IPS-20b (cell line): ENCODE data around the gene COMMD10.

Experiments used
- H3K27ac ChIP-seq: one replicate; pipeline ENCODE4 v1.5.1; 2013; ENCODE audit warnings: low read length
- H3K27me3 ChIP-seq: 2 replicates; pipeline ENCODE4 v1.6.1; 2013; ENCODE audit warnings: mild to moderate bottlenecking, low read length, inconsistent platforms; ENCODE audit not compliant: insufficient read depth
- H3K36me3 ChIP-seq: 2 replicates; pipeline ENCODE4 v1.6.1; 2013; ENCODE audit warnings: low read depth, mild to moderate bottlenecking, inconsistent platforms, low read length, moderate library complexity; ENCODE audit not compliant: insufficient read depth
- H3K4me1 ChIP-seq: 2 replicates; pipeline ENCODE4 v1.6.1; 2013; ENCODE audit warnings: mild to moderate bottlenecking, control low read depth, inconsistent platforms, low read length, moderate library complexity; ENCODE audit not compliant: insufficient read depth
- H3K4me3 ChIP-seq: 2 replicates; pipeline ENCODE4 v1.5.1; 2013; ENCODE audit warnings: mild to moderate bottlenecking, low read length, inconsistent platforms
- H3K9ac ChIP-seq: 2 replicates; pipeline ENCODE4 v1.6.1; 2013; ENCODE audit warnings: low read depth, mild to moderate bottlenecking, inconsistent platforms, low read length, moderate library complexity
- H3K9me3 ChIP-seq: 2 replicates; pipeline ENCODE4 v1.6.1; 2013; ENCODE audit warnings: mild to moderate bottlenecking, low read depth, low read length, inconsistent platforms; ENCODE audit not compliant: insufficient read depth

Gene COMMD10

GRCh38 chr5:116084871-116085715 is at the start of gene COMMD10:
Gene COMMD10 (plus strand): TSS chr5:116085025.
- no peaks in the 10 kb centered on the region for H3K9me3 ChIP-seq
- H3K4me1 ChIP-seq, result peaks cover 10% of the 10 kb centered on the region
- H3K9ac ChIP-seq, result peak within 1 kb of the TSS; percentile 90
- H3K4me3 ChIP-seq, result peak within 1 kb of the TSS; percentile 94
- H3K27ac ChIP-seq, result no peak within 1 kb of the TSS
- H3K27me3 ChIP-seq, result no peaks in the 10 kb centered on the region
- peaks cover 9% of the 10 kb centered on the region for H3K36me3 ChIP-seq

GRCh38 chr5:116035123-116035522 is 49.7 kb upstream of the COMMD10 start:
- 0 out of 2 replicates have a peak, but pooled peaks cover 4% of the 10 kb centered on the region for H3K4me1 ChIP-seq
- no peak overlapping the region for H3K27ac ChIP-seq
- H3K9ac ChIP-seq, result no peak overlapping the region
- H3K4me3 ChIP-seq, result no peak overlapping the region
- H3K27me3 ChIP-seq, result no peaks in the 10 kb centered on the region
- no peaks in the 10 kb centered on the region for H3K36me3 ChIP-seq
- no peaks in the 10 kb centered on the region for H3K9me3 ChIP-seq

- H3K9me3 ChIP-seq, result no peaks in the 10 kb centered on the region
- H3K27ac ChIP-seq, result no peak overlapping the region
- H3K27me3 ChIP-seq, result no peaks in the 10 kb centered on the region
- H3K36me3 ChIP-seq, result no peaks in the 10 kb centered on the region
- H3K4me3 ChIP-seq, result no peak overlapping the region
- no peak overlapping the region for H3K9ac ChIP-seq
- H3K4me1 ChIP-seq, result no peaks in the 10 kb centered on the region
These were observed 47.5 kb upstream of the COMMD10 start for GRCh38 chr5:116037236-116037822.

- H3K27ac ChIP-seq, result no peak overlapping the region
- no peak overlapping the region for H3K9ac ChIP-seq
These were observed 46.0 kb upstream of the COMMD10 start for GRCh38 chr5:116038817-116039216.

GRCh38 chr5:116042375-116042774 is 42.5 kb upstream of the COMMD10 start:
- H3K27ac ChIP-seq, result no peak overlapping the region
- no peaks in the 10 kb centered on the region for H3K27me3 ChIP-seq
- H3K36me3 ChIP-seq, result no peaks in the 10 kb centered on the region
- H3K9ac ChIP-seq, result no peak overlapping the region
- H3K4me1 ChIP-seq, result no peaks in the 10 kb centered on the region
- no peak overlapping the region for H3K4me3 ChIP-seq
- H3K9me3 ChIP-seq, result no peaks in the 10 kb centered on the region

More at GRCh38 chr5:116038817-116039216, 46.0 kb upstream of the COMMD10 start:
- H3K4me1 ChIP-seq, result no peaks in the 10 kb centered on the region
- H3K9me3 ChIP-seq, result no peaks in the 10 kb centered on the region
- no peak overlapping the region for H3K4me3 ChIP-seq
- no peaks in the 10 kb centered on the region for H3K36me3 ChIP-seq
- H3K27me3 ChIP-seq, result no peaks in the 10 kb centered on the region

DNA sequence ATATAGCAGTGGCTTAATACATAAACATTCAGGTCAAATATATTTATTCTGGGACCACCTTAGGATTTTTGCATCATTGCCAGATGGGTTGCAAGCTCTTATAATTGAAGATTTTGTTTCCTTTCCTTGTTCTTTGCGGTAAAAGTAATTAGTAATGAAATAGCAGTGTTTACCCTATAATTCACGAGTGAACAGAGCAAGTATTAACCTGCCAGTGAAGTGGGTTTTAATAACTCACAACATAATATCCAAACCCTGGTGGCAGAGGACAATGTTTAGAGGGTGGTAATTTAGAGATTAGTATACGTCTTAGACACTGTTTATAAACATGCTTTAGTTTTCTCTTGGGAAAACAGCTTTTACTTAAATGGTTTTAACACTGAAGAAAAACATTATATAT is 40.8 kb upstream of the COMMD10 start:
- Histone ChIP-seq H3K27me3 (no peaks in the 10 kb centered on the region), H3K27ac (no peak overlapping the region), H3K4me3 (no peak overlapping the region), H3K9ac (no peak overlapping the region), H3K4me1 (no peaks in the 10 kb centered on the region), H3K36me3 (no peaks in the 10 kb centered on the region), H3K9me3 (no peaks in the 10 kb centered on the region)

DNA sequence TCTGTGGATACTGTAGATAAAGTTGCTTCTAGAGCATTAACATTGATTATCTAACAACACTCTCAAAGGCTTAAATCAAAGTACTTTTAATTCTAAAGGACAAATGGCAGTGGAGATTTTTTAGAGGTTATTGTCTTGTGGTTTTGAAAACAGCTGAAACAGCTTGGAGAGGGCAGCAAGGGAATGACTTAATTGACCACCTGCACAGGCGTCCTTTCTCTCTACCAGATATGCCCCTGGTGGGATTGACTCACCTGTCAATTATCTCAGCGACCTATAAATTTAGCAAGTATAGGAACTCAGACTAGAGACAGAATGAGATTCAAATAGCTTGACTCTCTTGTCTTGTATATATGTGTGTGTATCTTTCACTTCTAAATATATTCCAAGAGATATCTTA is 39.0 kb upstream of the COMMD10 start:
- Histone ChIP-seq H3K4me3 (no peak overlapping the region), H3K4me1 (no peaks in the 10 kb centered on the region), H3K9ac (no peak overlapping the region), H3K36me3 (no peaks in the 10 kb centered on the region), H3K27me3 (no peaks in the 10 kb centered on the region), H3K27ac (no peak overlapping the region), H3K9me3 (no peaks in the 10 kb centered on the region)

DNA sequence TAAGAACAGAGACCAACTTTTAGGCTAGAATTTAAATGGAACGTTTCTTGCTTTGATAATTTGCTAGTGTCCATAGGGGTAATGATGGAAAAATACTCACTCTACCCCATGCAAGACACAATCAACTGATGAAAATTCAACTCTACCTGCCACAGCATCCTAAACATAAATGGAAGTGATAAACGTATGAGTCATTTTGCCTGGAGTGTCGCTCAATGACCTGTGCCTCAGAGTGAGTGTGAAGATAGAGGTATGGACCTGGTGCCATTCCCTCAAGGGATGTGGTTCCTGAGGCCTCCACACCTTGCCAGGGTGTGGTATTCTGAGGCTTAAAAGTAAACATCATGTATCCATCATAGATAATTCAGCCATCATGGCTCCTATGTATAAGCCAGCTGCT is 38.6 kb upstream of the COMMD10 start:
- Histone ChIP-seq H3K27me3 (no peaks in the 10 kb centered on the region), H3K4me1 (no peaks in the 10 kb centered on the region), H3K9me3 (no peaks in the 10 kb centered on the region), H3K36me3 (no peaks in the 10 kb centered on the region), H3K9ac (no peak overlapping the region), H3K27ac (no peak overlapping the region), H3K4me3 (no peak overlapping the region)

DNA sequence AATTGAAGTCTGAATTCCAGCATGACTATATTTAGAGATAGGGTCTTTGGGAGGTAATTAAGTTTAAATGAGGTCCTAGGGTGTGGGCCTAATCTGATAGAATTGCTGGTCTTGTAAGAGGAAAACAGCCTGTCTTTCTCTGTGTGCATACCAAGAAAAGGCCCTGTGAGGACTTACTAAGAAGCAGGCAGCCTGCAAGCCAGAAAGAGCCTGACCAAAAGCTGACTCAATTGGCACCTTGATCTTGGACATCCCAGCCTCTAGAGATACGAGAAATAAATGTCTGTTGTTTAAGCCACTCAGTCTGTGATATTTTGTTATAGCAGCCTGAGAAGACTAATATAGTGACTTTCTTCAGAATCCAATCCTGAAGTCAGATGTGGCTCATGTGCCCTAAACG is 38.0 kb upstream of the COMMD10 start:
- no peaks in the 10 kb centered on the region for H3K4me1 ChIP-seq
- no peaks in the 10 kb centered on the region for H3K36me3 ChIP-seq
- no peak overlapping the region for H3K4me3 ChIP-seq
- H3K9ac ChIP-seq, result no peak overlapping the region
- H3K27me3 ChIP-seq, result no peaks in the 10 kb centered on the region
- H3K27ac ChIP-seq, result no peak overlapping the region
- no peaks in the 10 kb centered on the region for H3K9me3 ChIP-seq

GRCh38 chr5:116058346-116058936 is 26.4 kb upstream of the COMMD10 start:
- H3K36me3 ChIP-seq, result no peaks in the 10 kb centered on the region
- no peak overlapping the region for H3K27ac ChIP-seq
- no peak overlapping the region for H3K9ac ChIP-seq
- no peaks in the 10 kb centered on the region for H3K4me1 ChIP-seq
- no peaks in the 10 kb centered on the region for H3K9me3 ChIP-seq
- no peaks in the 10 kb centered on the region for H3K27me3 ChIP-seq
- no peak overlapping the region for H3K4me3 ChIP-seq

- Histone ChIP-seq H3K9ac (no peak overlapping the region), H3K36me3 (no peaks in the 10 kb centered on the region), H3K27ac (no peak overlapping the region)
These were observed 22.5 kb upstream of the COMMD10 start for GRCh38 chr5:116062352-116062751.

DNA sequence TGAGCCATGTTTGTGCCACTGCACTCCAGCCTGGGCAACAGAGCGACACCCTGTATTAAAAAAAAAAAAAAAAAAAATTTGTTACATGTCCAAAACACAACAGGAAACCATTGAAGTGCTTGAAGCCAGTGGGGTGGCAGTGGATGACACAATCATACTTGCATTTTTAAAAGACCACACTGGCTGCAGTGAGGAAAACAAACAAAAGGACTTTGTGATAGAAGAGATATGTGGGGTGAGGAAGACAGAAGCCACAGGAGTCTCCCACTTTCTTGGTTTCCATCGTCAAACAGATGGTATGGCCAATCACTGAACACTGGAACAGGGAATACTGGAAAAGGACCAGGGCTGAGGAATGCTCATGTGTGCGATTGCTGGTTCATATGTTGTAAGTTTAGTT is 20.9 kb upstream of the COMMD10 start:
- no peak overlapping the region for H3K27ac ChIP-seq
- no peak overlapping the region for H3K4me3 ChIP-seq
- H3K9ac ChIP-seq, result no peak overlapping the region
- no peaks in the 10 kb centered on the region for H3K4me1 ChIP-seq
- H3K9me3 ChIP-seq, result no peaks in the 10 kb centered on the region
- no peaks in the 10 kb centered on the region for H3K36me3 ChIP-seq
- H3K27me3 ChIP-seq, result no peaks in the 10 kb centered on the region

More at GRCh38 chr5:116062352-116062751, 22.5 kb upstream of the COMMD10 start:
- no peak overlapping the region for H3K4me3 ChIP-seq
- no peaks in the 10 kb centered on the region for H3K4me1 ChIP-seq
- no peaks in the 10 kb centered on the region for H3K27me3 ChIP-seq
- H3K9me3 ChIP-seq, result no peaks in the 10 kb centered on the region
